Endothelial cell of umbilical vein (primary cell): ENCODE data around the gene SLC35G3. TPM values are rescaled to one million over a fixed set of nuclear protein-coding genes. Genes with fewer than 3 reads are reported as not detected.
"Not testable (repeated sequence)": the region's sequence is repeated elsewhere in the genome, so short reads cannot be mapped to it uniquely, and the experiment has no call there.

Source experiments
- BruUV-seq: library from RNA; stranded (reverse); fragments of 400-500 nt; replicated peaks from 2 replicates; lab custom pipeline; 2021; lab: Mats Ljungman, UMichigan
- CTCF ChIA-PET: fragments of 300-600, 350-600 bp; sonication (Branson Sonifier 250); formaldehyde crosslinking; loops from one replicate; lab custom pipeline; 2021; ENCODE audit warnings: antibody characterized with exemption, inconsistent platforms; lab: Charles Lee
- POLR2A ChIA-PET: fragments of 300-600, 350-600 bp; sonication (Branson Sonifier 250); formaldehyde crosslinking; loops from one replicate; lab custom pipeline; 2021; ENCODE audit warnings: antibody characterized with exemption, inconsistent platforms; lab: Charles Lee
- DNase-seq: peaks from one replicate; pipeline ENCODE4 v3.0.0-alpha.2; 2011; ENCODE audit warnings: low read depth, low spot score
- FAIRE-seq: peaks from 2 replicates; lab custom pipeline; 2011; peaks lifted over from hg19 to GRCh38; lab: Jason Lieb, UNC
- H2AFZ ChIP-seq: 2 replicates; pipeline ENCODE4 v1.6.0; 2012; ENCODE audit warnings: low read depth, low read length, control low read depth, inconsistent platforms
- H3K27ac ChIP-seq: 2 replicates; pipeline ENCODE4 v1.5.1; 2011; ENCODE audit warnings: low read depth, mild to moderate bottlenecking, control low read depth, low read length, moderate library complexity; ENCODE audit not compliant: insufficient read depth
- H3K27me3 ChIP-seq, 2 experiments: 2 replicates each; pipeline versions ENCODE4 v1.6.0 to v1.6.1; 2011; ENCODE audit warnings: low read length in 2 of 2, mixed read lengths in 1 of 2; ENCODE audit not compliant: control insufficient read depth in 2 of 2, insufficient read depth in 2 of 2
- H3K36me3 ChIP-seq, 2 experiments: 2 replicates in 1 of 2; 3 replicates in 1 of 2; pipeline ENCODE4 v1.5.1; 2011; ENCODE audit warnings: low read length in 2 of 2, mild to moderate bottlenecking in 1 of 2, moderate library complexity in 1 of 2; ENCODE audit not compliant: control insufficient read depth in 2 of 2, insufficient read depth in 2 of 2; ENCODE audit errors: extremely low read depth in 1 of 2
- H3K4me1 ChIP-seq: 3 replicates; pipeline ENCODE4 v1.5.1; 2011; ENCODE audit warnings: mild to moderate bottlenecking, low read length; ENCODE audit not compliant: control insufficient read depth, insufficient read depth; ENCODE audit errors: extremely low read depth
- H3K4me2 ChIP-seq: 2 replicates; pipeline ENCODE4 v1.6.1; 2011; ENCODE audit warnings: low read length, control low read depth, mixed read lengths; ENCODE audit not compliant: insufficient read depth
- H3K4me3 ChIP-seq, 3 experiments: fragments of 200-600 bp in 1 of 3; sonication (generic), shearing (Covaris generic) in 1 of 3; replicated peaks in 1 of 3; 2 replicates each; pipeline ENCODE4 v1.5.1; 2011 to 2016; ENCODE audit warnings: control low read depth in 3 of 3, low read length in 3 of 3, mild to moderate bottlenecking in 2 of 3, inconsistent platforms in 1 of 3, low read depth in 1 of 3, moderate library complexity in 1 of 3; ENCODE audit not compliant: insufficient read depth in 1 of 3
- H3K79me2 ChIP-seq: 2 replicates; pipeline ENCODE4 v1.6.0; 2012; ENCODE audit warnings: low read length, inconsistent platforms; ENCODE audit not compliant: control insufficient read depth, insufficient read depth
- H3K9ac ChIP-seq: replicated peaks from 2 replicates; pipeline ENCODE3; 2011; ENCODE audit warnings: low read length, control low read depth; ENCODE audit not compliant: insufficient read depth; ENCODE audit errors: extremely low read depth
- H3K9me1 ChIP-seq: replicated peaks from 3 replicates; pipeline ENCODE4 v1.6.0; 2011; ENCODE audit warnings: mild to moderate bottlenecking, low read length; ENCODE audit not compliant: control insufficient read depth, insufficient read depth; ENCODE audit errors: extremely low read depth
- H3K9me3 ChIP-seq: replicated peaks from 2 replicates; pipeline ENCODE4 v1.5.1; 2012; ENCODE audit warnings: low read length, inconsistent platforms; ENCODE audit not compliant: control insufficient read depth, insufficient read depth
- H4K20me1 ChIP-seq: replicated peaks from 2 replicates; pipeline ENCODE3; 2011; ENCODE audit warnings: mild to moderate bottlenecking, low read length; ENCODE audit not compliant: control insufficient read depth, insufficient read depth; ENCODE audit errors: extremely low read depth
- EZH2 ChIP-seq: IDR thresholded peaks from 2 replicates; pipeline ENCODE4 v1.6.1; 2012; ENCODE audit warnings: borderline replicate concordance, low read depth, mild to moderate bottlenecking, moderate library complexity, low read length, inconsistent platforms; ENCODE audit not compliant: severe bottlenecking
- FOS ChIP-seq: IDR thresholded peaks from 2 replicates; pipeline ENCODE4 v1.6.1; 2011; ENCODE audit warnings: mild to moderate bottlenecking, low read length, moderate library complexity, borderline replicate concordance; ENCODE audit not compliant: insufficient read depth
- GATA2 ChIP-seq: IDR thresholded peaks from 2 replicates; pipeline ENCODE4 v1.7.0; 2011; ENCODE audit warnings: low read depth, mild to moderate bottlenecking, moderate library complexity, mixed read lengths, low read length; ENCODE audit not compliant: insufficient read length, insufficient read depth
- JUN ChIP-seq: IDR thresholded peaks from 2 replicates; pipeline ENCODE4 v1.6.1; 2011; ENCODE audit warnings: borderline replicate concordance, low read depth; ENCODE audit not compliant: insufficient read length, insufficient read depth
- MYC ChIP-seq: IDR thresholded peaks from one replicate; pipeline ENCODE4 v1.6.1; 2011; ENCODE audit warnings: mild to moderate bottlenecking, low read depth, low read length
- POLR2AphosphoS5 ChIP-seq: IDR thresholded peaks from 2 replicates; pipeline ENCODE4 v1.6.1; 2012; ENCODE audit warnings: low read depth, mild to moderate bottlenecking, control low read depth, low read length, moderate library complexity; ENCODE audit not compliant: insufficient read depth
- dilution Hi-C: fragments of 300-500 bp; cut with MboI; formaldehyde crosslinking; loops from one replicate; pipeline ENCODE4 v1.15.0; 2019; ENCODE audit warnings: low sequenced_read_pairs; ENCODE audit not compliant: extremely low pct_ligation_motif_present
- intact Hi-C: fragments of 100-400 bp; cut with micrococcal nuclease; formaldehyde crosslinking; loops from one replicate; pipeline ENCODE4 v1.10.0; 2022
- polyA plus RNA-seq, 4 experiments: library from polyadenylated mRNA; depleted of rRNA in 3 of 4; stranded (reverse) in 3 of 4; unstranded in 1 of 4; fragments of >200 nt; gene quantifications; 2 replicates each; pipeline versions ENCODE4 v1.2.1 to v1.2.3, GENCODE V29; 2011 to 2012; ENCODE audit warnings: missing spikeins in 1 of 4
- total RNA-seq: library from RNA; stranded (reverse); gene quantifications from 2 replicates; pipeline ENCODE4 v1.2.3, GENCODE V29; 2021
- TF ChIP-seq, protein P1 (sequence below): IDR thresholded peaks from 2 replicates; pipeline ENCODE4 v1.6.1; 2011; ENCODE audit not compliant: insufficient read depth, insufficient read length

SLC35G3 gene
- total and polyA plus RNA-seq, 2 donors (not counting 3 experiments of a cell fraction or from before 2014, with no cell fraction given): not detected

DNA sequence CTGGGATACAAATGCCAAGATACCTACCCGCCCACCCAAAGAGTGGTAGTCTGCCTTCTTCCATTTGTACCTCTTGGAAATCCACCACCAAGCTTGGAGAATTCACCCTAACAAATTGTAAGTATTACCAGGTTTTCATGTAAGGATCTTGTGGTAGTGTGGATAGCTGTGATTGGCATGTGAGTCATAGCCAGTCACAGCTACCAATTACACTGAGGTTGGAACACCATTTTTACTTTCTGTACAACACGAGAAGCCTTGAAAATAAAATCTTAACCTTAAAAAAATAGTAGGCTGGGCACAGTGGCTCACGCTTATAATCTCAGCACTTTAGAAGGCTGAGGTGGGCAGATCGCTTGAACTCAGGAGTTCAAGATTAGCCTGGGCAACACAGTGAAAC is 18.5 kb upstream of the SLC35G3 start:
- Histone ChIP-seq H3K4me2 (no peak overlapping the region), H3K36me3 (no peaks in the 10 kb centered on the region), H2AFZ (no peak overlapping the region), H3K79me2 (no peaks in the 10 kb centered on the region), H3K4me3 (no peak overlapping the region), H3K9me3 (no peaks in the 10 kb centered on the region), H3K4me1 (no peaks in the 10 kb centered on the region), H3K9me1 (no peaks in the 10 kb centered on the region), H3K27ac (no peak overlapping the region), H3K27me3 (peaks cover 11 to 23% of the 10 kb centered on the region in 2 experiments), H4K20me1 (no peaks in the 10 kb centered on the region), H3K9ac (no peak overlapping the region)
- no peak for DNase-seq
- dilution Hi-C loops (no loop called here), intact Hi-C loops (no loop called here)
- TF ChIP-seq, protein P1, sequence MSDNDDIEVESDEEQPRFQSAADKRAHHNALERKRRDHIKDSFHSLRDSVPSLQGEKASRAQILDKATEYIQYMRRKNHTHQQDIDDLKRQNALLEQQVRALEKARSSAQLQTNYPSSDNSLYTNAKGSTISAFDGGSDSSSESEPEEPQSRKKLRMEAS: no peak
- TF ChIP-seq EZH2 (no peak), JUN (no peak)
- CTCF ChIA-PET: no interaction called here
- no TSS peak for BruUV-seq
- POLR2A ChIA-PET: no interaction called here
- FAIRE-seq: no peak

- FAIRE-seq (no peak), DNase-seq (no peak)
- Histone ChIP-seq H4K20me1 (no peaks in the 10 kb centered on the region), H3K27me3 (peaks cover 12 to 23% of the 10 kb centered on the region in 2 experiments), H3K4me1 (no peaks in the 10 kb centered on the region), H3K27ac (no peak overlapping the region), H2AFZ (no peak overlapping the region), H3K9me1 (no peaks in the 10 kb centered on the region), H3K79me2 (no peaks in the 10 kb centered on the region), H3K9me3 (no peaks in the 10 kb centered on the region), H3K4me3 (no peak overlapping the region), H3K4me2 (no peak overlapping the region), H3K36me3 (no peaks in the 10 kb centered on the region), H3K9ac (no peak overlapping the region)
- ChIA-PET POLR2A (no interaction called here), CTCF (no interaction called here)
- intact Hi-C loops (no loop called here), dilution Hi-C loops (no loop called here)
- no peak for TF ChIP-seq MYC
- TF ChIP-seq POLR2AphosphoS5: no peak
- TF ChIP-seq FOS: no peak
- TF ChIP-seq JUN: no peak
- TF ChIP-seq EZH2: no peak
- TF ChIP-seq GATA2: no peak
- TF ChIP-seq, protein P1: no peak
- no TSS peak for BruUV-seq
Observed at GRCh38 chr17:35210741-35211140, 16.5 kb upstream of the SLC35G3 start.

DNA sequence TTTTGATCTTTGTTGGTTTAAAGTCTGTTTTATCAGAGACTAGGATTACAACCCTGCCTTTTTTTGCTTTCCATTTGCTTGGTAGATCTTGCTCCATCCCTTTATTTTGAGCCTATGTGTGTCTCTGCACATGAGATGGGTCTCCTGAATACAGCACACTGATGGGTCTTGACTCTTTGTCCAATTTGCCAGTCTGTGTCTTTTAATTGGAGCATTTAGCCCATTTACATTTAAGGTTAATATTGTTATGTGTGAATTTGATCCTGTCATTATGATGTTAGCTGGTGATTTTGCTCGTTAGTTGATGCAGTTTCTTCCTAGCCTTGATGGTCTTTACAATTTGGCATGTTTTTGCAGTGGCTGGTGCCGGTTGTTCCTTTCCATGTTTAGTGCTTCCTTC is 8.4 kb upstream of the SLC35G3 start:
- H3K4me2 ChIP-seq, POLR2A ChIA-PET, dilution Hi-C loops, intact Hi-C loops, CTCF ChIA-PET, H4K20me1 ChIP-seq, H3K9me1 ChIP-seq, H3K27me3 ChIP-seq, H3K27ac ChIP-seq, H2AFZ ChIP-seq, FAIRE-seq, H3K9me3 ChIP-seq, DNase-seq, H3K36me3 ChIP-seq, H3K4me3 ChIP-seq, BruUV-seq, H3K9ac ChIP-seq, H3K79me2 ChIP-seq, H3K4me1 ChIP-seq: not testable (repeated sequence)
